Fibroblast of the conjunctiva (primary cell): ENCODE measurements around the gene OPA1.

Experiments
- DNase-seq: peaks from one replicate; pipeline ENCODE4 v3.0.0-alpha.2; 2010; ENCODE audit warnings: low read depth

The OPA1 gene, protein sequence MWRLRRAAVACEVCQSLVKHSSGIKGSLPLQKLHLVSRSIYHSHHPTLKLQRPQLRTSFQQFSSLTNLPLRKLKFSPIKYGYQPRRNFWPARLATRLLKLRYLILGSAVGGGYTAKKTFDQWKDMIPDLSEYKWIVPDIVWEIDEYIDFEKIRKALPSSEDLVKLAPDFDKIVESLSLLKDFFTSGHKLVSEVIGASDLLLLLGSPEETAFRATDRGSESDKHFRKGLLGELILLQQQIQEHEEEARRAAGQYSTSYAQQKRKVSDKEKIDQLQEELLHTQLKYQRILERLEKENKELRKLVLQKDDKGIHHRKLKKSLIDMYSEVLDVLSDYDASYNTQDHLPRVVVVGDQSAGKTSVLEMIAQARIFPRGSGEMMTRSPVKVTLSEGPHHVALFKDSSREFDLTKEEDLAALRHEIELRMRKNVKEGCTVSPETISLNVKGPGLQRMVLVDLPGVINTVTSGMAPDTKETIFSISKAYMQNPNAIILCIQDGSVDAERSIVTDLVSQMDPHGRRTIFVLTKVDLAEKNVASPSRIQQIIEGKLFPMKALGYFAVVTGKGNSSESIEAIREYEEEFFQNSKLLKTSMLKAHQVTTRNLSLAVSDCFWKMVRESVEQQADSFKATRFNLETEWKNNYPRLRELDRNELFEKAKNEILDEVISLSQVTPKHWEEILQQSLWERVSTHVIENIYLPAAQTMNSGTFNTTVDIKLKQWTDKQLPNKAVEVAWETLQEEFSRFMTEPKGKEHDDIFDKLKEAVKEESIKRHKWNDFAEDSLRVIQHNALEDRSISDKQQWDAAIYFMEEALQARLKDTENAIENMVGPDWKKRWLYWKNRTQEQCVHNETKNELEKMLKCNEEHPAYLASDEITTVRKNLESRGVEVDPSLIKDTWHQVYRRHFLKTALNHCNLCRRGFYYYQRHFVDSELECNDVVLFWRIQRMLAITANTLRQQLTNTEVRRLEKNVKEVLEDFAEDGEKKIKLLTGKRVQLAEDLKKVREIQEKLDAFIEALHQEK

DNA sequence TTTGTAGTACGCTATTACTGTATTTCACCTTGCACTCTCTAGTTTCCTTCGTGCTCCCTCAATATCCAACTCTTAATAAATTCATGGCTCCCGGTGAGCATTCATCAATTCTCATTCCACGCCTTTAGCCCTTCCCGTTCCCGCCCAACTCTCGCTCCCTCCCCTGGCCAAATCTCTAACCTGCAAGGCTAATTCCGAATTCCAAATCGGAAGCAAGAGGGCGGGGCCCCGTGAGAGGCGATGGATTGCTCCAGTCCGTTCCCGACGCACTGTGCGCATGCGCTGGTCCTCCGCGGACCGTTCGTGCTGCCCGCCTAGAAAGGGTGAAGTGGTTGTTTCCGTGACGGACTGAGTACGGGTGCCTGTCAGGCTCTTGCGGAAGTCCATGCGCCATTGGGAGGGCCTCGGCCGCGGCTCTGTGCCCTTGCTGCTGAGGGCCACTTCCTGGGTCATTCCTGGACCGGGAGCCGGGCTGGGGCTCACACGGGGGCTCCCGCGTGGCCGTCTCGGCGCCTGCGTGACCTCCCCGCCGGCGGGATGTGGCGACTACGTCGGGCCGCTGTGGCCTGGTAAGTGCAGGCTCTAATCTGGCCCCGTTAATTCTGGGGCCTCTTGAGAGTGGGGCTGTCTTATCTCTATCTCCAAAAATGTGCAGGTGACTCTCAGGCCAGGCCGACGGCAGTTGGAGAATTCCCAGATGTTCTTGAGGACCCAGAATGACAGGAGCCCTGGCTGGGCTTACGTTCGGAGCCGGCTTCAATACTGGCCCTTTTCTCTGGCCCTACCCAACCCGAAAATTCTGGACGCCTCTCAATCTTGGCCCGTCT lies at the start of gene OPA1:
Gene OPA1, plus strand, starts transcription at position 368 of the 827 bp plus-strand sequence. Its CDS starts 170 bp downstream, at position 538.
- peak; percentile 99 for DNase-seq

DNA sequence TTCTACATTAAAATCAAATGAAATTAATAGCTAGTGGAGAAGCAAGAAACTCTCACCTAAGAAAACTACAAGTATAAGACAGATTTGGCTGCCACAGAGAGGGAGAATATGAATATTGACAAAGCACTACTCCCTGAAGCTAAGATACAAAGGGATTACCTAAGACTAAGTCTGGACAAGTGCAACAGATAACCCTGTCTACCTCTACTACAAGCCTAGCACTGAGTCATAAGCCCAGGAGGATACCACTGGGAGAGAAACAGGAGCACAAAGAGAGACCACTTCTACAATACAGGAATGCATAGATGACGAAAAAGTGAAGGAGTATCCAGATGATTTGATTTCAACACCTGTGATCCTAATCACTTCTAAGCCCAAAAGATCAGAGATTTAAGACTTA lies 48.7 kb upstream of the OPA1 start:
- DNase-seq = no peak

DNA sequence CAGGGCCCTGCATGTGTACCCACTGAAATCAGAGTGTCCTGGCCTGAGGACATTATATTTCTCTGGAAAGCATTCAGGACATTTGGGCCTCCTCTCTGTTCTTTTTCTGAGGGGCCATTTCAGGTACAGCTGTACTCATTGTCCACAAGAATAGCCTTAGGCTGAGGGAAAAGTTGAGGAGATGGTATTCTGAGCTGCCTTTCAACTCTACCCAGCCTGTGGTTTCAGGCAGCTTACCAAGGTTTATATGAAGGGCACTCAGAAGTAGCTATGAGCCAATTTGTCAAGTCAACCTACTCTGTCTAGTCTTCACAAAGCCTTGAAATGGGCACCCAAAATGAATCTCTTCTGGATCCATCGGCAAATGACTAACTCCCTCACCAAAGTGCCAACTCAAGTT lies 47.7 kb upstream of the OPA1 start:
- no peak for DNase-seq

DNA sequence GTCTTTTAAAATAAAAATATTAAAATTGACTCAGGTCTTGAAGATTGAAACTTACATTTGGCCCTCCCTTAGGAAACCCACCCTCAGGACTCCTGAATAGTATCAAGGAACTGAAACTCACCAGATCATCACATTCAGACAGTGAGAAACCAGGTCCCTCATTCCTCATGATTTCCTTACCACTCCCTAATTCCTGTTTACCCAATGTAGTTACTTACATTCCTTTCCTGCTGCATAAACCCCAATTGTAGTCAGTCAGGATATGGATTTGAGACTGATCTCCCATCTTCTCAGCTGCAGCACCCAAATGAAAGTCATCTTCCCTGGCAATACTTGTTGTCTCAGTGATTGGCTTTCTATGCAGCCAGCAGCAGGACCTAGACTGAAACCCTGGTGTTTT lies 46.9 kb upstream of the OPA1 start:
- DNase-seq = no peak

DNA sequence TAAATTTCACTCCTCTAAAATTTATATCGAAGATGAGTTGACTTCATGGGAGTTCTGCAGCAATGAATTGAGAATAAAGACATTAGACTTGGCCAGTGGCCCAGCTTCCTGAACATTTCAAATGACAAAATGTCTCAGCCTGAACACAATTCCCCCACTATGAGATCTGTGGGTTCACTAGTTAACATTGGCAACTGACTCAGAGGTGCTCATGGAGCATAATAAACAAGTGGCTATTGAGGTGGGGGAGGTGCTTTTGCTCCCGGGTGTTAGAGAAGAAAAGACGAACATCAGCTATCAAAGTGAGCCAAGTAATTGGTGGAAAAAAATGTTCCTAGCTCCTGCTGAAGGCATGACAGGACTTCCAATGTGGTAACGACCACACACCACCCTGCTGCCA lies 44.6 kb upstream of the OPA1 start:
- DNase-seq = no peak

DNA sequence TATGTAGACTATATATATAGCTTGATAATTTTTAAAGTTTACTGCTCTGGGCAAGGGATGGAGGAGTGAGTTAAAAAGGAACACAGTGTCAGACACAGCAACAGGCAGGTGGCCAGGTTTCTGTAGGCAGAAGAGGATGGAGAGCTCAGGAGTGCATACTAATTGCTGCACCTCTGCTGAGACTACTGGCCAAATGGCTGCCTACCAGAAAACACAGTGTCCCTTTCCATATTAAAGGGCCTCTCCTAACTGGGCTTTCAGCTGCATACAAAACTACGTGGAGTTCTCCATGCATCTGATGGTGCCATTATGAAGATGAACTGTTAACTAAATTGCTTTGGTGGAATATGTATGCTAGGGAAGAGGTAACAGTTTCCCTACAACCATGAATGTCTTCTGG lies 40.1 kb upstream of the OPA1 start:
- no peak for DNase-seq

DNA sequence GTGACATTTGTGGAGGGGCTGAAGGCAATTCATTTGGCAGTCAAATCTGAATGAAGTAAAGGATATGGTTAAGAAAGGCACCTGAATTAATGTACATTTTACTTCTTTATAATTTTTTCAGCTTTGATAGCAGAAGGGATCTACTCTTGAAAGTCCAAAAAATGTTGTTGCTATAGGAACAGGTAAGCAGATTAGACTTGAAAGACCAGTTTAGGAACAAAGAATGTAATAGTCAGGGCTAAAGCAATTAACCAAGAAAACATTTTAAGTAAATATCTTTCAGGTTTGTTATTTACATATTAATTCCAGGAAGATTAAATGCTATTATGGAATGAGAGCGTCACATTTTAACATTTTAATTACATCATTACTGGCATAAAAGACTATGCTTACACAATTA lies 39.4 kb upstream of the OPA1 start:
- no peak for DNase-seq

DNA sequence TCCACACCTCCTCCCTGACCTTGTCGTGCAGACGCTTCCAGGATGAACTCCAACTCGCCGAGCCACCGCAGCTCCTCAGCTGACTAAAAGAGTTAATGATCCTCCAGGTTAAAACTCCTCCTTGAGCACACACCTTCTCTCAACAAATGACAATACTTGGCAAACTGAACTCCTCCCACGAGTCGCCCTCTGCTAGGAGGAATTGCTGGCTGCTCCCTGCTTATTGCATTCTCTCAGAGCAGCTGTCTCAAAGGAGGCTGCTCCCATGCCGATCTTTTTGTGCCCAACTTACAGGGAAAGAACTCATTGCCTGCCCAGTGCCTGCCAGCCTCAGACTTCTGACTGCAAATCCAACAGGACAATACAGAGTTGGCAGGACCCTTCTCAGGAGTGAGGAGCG lies 38.2 kb upstream of the OPA1 start, which contains the start of gene ATP13A4:
Gene ATP13A4, minus strand, starts transcription at position 85 of the 400 bp plus-strand sequence. CDS start 96 bp downstream, outside the sequence.
- no peak for DNase-seq

DNA sequence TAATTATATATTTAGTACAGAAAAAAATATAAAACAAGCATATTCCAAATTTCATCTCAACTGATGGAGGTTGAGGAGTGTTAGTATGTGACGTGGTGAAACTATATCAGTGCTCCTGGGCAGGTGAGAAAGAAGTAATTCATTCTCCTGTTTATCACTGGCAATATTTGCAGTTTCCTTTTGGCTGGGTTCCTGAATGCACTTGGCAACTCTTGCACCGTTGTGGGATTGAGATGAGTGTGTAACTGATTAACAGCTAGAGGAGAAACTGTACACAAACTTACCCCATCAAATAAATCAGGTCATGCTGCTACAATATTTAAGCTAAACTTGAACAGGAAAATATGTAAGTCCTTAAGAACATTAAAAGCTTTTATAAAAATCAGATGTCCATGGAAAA lies 36.2 kb upstream of the OPA1 start:
- no peak for DNase-seq

DNA sequence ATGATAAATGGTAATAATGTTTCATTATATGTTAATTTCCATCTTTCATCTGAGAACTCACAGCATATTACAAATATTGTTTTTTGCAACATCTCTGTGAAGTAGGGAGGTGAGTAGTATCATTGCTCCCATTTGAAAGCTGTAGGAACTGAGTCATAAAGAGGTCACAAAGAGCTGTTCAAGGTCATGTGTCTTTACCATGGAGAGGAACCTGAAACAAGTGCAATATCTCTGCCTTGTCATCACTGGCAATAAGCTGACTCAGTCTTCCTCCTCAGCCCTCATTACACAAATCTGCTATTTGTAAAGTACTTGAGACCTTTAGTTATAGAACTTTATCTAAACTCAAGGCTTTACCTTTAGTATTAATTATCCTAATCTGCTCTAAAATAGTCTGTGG lies 33.9 kb upstream of the OPA1 start:
- DNase-seq = no peak

DNA sequence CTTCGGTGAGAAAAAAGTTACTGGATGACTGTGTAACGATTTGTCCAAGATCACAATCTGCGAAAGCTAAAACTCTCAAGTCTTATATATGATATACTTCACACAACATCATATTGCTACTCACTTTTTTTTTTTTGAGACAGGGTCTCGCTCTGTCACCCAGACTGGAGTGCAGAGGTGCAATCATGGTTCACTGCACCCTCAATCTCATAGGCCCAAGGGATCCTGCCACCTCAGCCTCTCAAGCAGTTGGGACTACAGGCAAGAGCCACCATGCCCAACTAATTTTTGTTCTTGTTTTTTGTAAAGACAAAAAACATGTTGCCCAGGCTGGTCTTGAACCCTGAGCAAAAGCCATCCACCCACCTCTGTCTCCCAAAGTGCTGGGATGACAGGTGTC lies 32.9 kb upstream of the OPA1 start:
- DNase-seq = no peak

DNA sequence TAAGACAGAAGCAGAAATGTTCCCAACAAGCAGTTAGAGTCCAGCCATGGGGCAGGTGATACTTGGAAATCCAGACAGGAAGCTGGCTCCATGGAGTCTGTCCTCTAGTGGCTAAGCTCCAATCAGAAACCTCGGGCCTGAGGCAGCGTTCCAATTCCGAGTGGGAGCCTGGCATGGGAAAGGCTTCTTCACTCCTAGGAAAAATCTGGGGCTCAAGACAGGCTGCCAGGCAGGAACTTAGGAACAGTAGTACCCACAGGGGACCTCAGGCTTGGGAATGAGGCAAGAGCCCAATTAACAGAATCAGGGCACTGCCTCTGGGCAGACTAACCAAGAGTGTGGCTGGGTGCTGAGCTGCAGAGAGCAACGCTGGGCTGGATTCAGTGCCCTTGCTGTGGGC lies 32.1 kb upstream of the OPA1 start:
- DNase-seq = no peak

DNA sequence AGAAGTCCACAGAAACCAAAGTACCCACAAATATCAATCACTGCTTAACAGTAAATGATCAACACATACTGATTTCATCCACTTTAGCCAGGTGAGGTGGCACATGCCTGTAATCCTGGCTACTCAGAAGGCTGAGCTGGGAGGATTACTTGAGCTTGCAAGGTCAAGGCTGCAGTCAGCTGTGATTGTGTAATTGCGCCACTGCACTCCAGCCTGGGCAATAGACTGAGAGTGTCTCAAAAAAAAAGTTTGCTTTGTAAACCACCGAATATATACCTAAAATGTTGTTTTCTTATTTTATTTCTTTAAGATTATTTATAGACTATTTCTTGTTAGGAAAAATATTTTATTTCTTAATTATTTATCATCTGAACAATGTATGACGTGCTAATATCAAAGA lies 29.6 kb upstream of the OPA1 start:
- DNase-seq = no peak

DNA sequence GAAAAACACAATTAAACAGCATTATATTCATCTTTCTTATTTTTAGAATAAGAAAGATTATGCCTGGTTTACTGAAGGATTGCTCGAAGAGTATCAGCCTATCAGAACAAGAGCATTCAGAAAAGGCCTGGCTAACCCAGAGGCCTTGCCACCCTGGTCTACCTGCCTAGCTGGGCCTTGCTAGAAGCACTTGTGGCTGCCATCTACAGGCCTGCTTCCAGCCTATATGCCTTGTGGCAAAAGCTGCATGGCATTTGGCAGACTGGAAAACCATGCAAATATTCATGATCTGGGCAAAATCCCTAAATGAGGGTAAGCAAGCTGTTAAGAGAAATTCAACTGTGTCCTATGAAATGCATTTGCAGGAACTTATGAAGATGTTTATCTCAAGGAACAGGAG lies 29.0 kb upstream of the OPA1 start:
- DNase-seq = no peak

DNA sequence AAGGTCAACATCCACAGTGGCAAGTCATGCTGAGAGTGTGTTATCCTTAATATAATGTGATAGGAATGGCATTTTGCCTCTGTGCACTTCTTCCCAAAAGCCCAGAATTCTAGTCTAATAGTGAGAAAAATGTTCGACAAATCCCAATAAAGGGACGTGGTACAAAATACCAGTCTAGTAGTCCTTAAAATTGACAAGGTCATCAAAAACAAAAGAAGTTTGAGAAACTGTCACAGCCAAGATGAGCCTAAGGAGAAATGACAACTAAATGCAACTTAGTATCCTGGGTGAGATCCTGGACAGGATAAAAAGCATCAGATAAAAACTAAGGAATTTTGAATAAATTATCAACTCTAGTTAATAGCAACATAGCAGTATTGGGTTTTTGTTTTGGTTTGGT lies 23.9 kb upstream of the OPA1 start:
- DNase-seq = no peak

DNA sequence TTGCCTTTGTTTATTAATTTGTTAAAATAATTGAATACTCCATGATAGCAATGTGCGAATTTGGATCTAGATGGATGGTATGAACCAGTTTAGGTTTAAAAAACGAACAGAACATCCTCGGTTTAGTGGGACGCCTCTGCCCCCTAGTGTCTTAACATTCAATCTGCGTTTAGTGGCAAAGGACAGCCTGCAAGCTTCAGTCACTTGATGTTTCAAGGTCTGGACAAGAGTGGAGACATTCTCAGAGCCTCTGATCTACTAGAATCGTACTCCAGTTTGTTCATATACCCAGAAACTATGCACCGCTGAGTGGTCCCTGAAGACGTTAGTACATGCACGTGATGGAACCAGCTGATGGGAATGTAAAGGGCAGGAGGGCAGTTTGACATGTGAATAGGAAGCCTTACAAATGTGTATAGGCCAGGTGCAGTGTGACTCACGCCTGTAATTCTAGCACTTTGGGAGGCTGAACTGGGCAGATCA lies 20.5 kb upstream of the OPA1 start:
- DNase-seq = peak; percentile 55

DNA sequence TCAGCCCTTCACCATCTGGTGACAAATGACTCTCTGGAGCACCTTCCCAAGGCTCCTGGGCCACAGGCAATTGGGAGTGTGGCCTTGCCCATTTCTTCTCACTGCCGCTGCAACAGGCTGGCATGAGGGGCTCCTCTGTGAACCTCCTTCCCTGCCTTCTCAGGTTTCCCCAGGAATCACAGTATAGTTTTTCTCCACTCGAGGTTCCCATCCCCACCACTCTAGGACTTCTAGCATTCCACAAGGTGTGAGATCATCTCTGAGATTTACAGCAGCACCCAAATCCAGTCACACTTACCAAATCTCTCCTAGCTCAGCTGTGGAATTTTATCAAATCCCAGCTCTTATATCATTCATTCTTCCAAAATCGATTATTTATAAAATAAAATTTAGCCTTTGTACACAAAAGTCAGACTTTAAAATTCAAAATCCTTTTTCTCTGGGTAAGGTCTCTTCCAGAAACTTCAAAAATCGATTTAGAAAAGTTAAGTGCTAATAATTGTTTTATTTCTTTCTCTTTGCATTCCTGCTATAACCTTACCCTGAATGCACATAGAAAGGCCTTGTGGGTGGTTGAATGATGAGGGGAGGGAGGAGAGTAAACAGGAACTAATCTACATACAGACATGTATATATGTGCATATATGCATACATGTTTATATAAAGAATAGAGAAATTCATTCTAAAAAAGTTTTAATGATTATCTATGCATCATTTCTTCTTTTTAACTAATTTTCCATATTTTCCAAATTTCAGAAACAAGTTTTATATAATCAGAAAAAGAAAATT lies 19.4 kb upstream of the OPA1 start:
- no peak for DNase-seq

DNA sequence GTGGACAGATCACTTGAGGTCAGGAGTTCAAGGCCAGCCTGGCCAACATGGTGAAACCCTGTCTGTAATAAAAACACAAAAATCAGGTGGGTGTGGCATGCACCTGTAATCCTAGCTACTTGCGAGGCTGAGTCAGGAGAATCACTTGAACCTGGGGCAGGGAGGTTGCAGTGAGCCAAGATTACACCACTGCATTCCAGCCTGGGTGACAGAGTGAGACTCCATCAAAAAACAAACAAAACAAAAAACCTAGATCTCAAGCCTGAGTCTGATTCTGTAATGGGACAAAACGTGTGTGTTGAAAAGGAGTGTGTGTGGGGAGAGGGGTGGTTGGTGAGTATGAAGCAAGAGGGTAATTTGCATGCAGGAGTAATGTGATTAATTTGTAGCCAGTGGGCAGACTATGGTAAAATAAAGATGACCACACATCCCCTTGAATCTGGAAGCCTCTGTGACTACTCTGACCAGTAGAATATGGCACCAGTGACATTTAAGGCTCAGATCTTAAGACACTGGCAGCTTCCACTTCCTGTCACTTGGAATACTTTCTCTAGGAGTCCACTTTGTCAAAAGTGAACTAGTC lies 18.4 kb upstream of the OPA1 start:
- DNase-seq = no peak

DNA sequence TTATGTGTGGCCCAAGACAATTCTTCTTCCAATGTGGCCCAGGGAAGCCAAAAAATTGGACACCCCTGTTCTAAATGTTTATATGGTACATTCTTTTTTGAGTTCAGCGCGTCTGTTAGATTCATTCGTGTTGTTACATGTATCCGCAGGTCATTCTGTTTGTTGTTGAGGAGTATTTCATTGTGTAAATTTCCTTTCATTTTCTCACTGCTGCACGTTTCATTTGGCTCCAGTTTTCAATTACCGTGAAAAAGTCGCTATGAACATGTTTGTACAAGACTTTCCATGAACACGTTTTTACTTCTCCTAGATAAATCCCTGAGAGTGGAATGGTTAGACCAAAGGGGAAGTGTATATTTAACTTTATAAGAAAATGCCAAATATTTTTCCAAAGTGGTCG lies 7.5 kb upstream of the OPA1 start:
- DNase-seq = no peak

DNA sequence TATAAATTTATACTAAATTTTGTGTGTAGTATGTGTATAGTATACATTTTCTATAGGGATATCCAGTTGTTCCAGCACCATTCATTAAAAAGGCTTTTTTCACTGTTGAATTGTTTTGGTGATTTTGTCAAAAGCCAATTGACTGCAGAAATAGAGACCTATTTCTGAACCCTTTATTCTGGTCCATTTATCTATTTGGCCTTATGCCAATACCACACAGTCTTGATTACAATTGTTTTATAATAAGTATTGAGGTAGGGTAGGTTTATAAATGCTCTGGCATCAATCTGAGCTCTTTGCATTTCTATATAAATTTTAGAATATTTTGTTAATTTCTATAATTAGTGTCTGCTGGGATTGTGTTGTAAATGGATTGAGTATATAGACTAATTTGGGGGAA lies 6.5 kb upstream of the OPA1 start:
- DNase-seq = no peak

DNA sequence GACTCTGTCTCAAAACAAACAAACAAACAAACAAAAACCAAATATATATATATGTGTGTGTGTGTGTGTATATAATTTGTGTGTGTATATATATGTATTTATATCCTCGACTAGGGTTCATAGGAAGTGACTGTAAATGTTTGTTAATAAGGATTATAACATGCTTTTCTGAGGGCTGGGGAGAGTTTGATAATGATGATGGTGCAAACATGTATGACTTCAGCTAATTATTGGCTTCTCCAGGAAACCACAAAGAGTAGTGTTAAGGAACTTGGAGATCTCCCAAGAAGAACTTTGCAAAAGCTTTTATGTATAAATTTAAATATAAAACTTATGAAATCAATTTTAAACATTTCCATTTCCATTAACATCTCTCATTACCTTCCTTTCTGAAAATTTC lies 3.9 kb upstream of the OPA1 start:
- no peak for DNase-seq
